Inferior parietal cortex (tissue), 1 donor: ENCODE results near the gene GRIK4.

Source experiments
- DNase-seq: peaks from one replicate; pipeline ENCODE4 v3.0.0-alpha.2; 2016; ENCODE audit errors: extremely low spot score

GRIK4 gene

GRCh38 chr11:120834686-120835210, 323.2 kb downstream of the GRIK4 start:
- no peak for DNase-seq

DNA sequence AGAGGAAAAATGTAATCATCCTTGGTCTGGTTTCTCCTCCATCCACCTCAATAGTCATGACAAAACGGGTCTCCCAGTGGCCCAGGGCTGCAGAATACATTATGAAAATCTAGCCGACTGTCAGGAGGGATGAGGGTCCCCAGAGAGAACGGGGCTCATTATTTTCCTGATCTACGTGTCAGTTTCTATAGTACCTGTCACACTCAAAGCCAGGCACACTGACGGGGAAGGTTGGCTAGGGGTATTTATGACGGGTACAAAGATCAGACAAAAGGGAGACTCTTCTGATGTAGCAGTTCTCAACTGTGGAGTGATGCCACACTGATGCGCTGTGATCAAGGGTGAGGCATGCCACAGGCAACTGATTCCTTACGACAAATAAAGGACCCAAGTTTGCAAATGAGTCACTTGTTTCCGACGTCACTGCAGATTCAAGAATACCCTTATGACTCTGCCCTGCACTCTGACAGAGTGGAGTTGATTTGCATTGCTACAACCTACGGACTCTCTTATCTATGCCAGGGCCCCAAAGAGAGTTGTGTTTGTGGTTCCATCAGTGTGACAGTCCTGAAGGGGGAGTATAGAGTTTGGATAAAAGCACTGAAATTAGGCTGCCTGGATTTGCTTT, 324.2 kb downstream of the GRIK4 start:
- DNase-seq, result no peak

GRCh38 chr11:120837696-120838095, 326.1 kb downstream of the GRIK4 start:
- no peak for DNase-seq

GRCh38 chr11:120839201-120839600, 327.7 kb downstream of the GRIK4 start:
- DNase-seq, result no peak

DNA sequence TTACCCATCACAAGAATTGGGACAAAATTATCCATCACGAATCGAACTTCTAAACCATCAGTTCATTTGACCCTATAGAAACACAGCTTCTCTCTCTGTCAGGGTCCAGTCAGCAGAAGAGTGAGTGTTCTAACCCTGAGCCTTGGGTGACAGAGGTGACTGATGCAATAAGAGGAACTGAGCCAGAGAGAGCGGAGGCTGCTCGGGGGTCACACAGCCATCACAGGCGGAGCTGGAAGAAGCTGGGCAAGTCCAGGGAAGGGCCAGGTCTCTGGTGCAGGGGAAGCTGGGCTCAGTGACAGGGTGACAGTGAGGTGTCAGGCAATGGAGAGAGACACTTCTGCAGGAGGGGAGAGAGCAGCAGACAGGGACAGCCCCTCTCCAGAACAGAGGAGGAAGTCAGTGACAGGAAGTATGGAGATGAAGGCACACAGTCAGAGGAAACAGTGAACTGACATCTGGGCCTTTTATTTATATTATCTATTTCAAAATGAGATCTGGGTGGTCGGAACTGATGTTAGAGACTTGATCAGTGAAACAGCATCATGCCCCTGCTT, 328.4 kb downstream of the GRIK4 start:
- no peak for DNase-seq

DNA sequence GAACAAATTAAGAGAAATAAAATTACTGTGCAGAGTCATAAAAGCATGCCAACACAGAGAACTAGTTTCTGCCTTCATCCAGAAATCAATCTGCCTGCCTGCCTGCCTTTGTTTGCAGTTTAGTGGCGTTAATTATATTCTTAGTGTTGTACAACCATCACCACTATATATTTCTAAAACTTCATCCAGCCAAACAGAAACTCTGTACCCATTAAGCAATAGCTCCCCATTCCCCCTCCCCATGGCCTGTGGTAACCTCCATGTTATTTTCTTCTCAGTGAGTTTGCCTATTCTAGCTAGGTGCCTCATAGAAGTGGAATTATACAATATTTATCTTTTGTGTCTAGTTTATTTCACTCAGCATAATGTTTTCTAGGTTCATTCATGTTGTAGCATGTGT, 329.1 kb downstream of the GRIK4 start:
- no peak for DNase-seq

DNA sequence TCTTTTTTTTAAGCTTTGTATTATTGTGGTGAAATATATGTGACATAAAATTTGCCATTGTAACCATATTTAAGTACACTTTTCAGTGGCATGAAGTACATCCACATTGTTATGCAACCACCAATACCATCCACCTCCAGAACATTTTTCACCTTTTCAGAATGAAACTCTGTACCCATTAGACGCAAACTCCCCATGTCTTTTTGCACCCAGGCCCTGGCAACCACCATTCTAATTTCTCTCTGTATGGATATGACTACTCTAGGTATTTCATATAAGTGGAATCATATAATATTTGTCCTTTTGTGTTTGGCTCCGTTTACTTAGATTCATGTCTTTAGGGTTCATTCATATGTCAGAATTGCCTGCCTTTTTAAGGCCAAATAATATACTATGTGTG, 329.5 kb downstream of the GRIK4 start:
- no peak for DNase-seq

DNA sequence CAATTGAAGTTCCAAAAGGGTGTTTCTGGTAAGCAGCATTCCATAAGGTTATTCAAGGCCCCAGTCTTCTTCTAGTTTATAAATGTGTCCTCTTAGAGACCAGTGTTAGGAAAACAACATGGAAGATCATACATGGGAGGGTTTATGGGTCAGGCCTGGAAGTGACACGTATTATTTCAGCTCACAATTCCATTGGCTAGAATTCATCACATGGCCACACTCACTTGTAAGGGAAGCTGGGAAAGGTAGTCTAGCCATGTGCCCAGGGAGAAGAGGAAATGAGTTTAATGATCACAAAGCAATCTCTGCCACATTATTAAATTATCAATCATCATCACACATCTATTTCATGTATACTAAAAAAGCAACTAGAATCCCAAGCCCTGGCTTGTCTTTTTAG, 330.6 kb downstream of the GRIK4 start:
- no peak for DNase-seq

DNA sequence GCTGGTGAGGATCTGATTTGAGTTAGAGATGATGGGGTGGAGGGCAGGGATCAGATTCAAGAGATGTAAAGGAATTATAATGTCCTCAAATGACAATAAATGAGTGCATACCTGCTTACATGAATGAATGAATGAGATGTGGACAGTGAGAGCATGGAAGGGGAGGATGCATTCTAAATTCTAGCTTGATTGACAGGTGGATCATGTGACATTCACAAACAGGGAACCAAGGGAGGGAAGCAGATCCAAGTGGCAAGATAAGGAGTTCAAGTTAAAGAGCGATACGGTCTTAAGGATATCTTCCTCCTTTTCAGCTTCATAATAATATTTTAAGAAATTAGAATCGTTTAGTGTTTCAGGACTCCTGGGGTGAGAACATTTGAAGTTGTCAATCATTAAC, 341.9 kb downstream of the GRIK4 start:
- DNase-seq, result no peak

- DNase-seq, result no peak
Observed at GRCh38 chr11:120854988-120855387, 343.4 kb downstream of the GRIK4 start.

DNA sequence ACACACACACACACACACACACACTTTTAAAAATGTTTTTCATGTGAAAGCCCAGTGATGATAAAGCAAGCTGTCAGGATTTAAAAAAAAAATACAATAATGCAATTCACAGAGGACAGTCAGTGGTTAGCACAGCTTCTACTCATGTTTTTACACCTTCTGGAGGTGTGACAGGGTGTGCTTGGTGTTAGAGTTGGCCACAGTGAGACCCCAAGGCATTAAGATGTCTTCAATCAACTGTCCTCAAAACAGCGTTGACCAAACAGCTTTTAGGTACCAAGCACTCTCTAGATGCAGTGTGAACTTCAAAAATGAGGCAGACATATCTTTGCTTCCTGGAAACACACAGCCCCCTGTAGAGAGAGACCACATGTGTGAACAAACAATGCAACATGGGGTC, 346.0 kb downstream of the GRIK4 start:
- no peak for DNase-seq

DNA sequence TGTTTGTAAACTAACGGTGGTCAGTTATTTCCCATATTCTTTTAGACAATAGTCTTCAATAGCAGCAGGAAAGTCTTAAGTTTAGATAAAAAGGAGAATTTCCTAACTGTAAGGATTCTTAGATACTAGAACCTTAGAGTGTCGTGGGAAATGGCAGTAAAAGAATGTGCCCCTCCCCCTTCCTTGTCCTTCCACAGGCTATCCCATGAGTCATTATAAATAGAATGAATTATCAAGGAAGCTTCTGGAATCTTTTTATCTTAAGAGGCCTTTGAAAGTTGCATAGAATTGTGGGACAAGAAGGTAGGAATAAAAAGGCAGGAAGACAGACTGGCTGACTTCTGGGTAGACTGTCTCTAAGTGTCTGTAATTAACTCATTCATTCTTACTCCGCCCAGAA, 347.2 kb downstream of the GRIK4 start:
- DNase-seq, result no peak

DNA sequence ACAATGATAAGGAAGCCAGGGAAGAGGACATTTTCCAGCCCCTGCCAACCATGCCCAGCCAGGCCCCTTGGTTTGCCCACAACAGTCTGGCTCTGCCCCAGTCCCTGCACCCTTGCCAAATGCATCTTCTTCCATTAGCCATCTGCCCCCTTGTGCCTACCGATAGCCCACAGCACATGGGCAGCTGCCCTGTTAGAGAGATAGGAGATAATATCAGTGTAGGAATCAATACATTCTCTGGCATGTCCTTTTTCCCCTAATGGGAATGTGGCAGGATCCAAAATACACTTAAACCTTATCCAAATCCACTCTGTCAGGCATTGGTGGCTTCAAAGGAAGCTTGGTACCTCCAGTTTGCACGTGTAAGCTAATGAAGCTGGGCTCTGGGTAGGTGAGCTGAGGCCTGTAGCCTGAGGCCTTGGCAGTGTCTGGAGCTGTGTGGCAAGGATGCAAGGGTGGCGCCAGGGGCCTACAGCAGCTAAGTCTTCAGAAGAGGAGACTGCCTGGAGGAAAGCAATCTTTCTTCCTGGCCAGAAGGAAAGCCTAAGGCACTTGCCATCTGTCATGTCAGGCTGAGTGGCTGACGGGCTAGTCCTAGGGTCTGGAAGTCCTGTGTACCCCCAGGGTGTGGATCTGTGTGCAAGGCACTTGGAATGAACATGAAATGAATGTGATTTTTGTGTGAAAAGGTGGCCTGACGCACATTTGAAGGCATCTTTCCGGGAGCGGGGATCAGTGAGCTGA, 348.2 kb downstream of the GRIK4 start:
- no peak for DNase-seq

DNA sequence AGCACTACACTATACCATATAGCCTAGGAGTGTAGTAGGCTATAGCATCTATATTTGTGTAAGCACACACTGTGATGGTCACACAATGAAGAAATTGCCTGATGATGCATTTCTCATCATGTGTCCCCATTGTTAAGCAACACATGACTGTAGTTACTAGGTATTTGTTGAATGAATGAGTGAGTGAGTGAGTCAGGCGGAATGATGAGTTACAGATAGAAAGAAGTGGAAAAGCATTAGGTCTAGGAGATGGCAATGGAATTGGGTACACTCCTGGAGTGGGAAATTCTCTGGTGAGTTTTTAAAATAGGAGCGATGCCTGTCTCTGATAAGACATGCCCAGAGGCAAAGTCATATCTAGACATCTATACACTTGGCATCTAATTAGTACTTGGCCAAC, 351.8 kb downstream of the GRIK4 start:
- no peak for DNase-seq

DNA sequence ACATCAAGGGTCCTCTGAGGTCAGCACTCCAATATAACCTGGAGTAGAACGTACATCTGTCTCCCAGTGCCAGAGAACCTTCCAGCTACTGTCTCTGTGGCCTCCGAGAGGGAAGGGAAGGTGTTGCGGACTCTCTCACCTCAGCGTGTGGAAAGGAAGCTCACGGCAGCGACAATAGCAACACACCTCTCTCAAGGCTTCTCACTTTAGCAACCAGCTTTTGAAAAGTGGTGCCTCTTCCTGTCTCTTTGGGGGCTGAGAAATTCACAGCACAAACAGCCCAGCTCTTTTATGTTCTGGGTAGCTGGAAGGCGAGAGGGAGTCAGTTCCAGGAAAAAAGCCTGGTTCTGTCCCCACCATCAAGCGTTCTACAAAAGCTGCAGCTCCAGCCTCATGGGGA, 355.5 kb downstream of the GRIK4 start:
- DNase-seq, result no peak

DNA sequence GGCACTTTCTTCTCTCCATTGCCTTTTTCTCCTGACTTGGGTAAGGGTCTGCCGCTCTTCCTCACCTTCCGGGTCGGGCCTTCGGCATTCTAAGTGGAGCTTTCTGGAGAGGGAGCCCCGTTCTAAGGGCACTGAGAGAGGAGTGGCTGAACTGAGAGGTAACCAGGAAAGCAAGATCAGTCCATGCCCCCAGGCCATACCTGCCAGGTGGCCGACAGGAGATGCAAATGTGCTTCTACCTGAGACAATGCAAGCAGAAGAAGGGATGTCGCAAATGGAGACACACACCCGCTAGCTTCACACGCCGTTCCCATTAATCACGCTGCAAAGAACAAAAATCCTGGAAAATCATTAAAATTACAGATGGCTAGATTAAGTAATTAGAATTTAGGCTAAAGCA, 356.0 kb downstream of the GRIK4 start:
- DNase-seq, result no peak

DNA sequence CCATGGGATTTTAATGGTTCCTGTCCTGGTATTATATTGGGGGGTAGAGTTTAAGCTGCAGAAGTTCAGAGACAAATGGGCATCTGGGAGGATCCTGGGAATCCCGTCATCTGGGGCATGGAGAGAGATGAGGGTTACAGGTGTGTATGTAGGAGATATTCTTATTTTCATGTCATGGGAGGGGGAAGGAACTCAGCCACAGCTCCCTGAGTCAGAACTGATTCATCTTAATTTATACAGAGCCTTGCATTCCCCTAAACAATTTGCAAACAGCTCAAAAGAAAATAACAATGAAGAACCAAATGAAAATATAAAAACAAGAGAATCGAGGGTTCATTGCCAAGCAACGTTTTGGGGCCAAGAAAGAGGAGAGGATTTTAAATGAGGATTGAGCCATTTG, 356.4 kb downstream of the GRIK4 start:
- no peak for DNase-seq

DNA sequence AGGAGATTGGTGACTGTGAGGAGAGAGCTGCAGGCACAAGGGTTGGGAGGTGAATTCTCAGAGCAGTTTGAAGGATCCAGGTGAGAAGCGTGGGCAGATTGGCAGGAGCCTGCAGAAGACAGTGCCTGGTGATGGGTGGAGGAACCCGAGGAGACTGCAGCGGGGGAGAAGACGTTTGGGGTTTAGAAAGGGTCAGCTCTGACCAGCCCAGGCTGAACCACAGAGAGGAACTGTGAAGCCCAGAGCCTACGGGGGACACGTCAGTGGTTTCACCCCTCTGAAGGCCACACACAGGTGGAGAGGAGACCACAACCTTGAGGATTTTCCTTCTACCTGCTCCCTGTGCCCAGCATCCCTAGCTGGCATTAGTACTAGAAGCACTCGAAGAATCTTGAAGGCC, 357.5 kb downstream of the GRIK4 start:
- DNase-seq, result no peak

DNA sequence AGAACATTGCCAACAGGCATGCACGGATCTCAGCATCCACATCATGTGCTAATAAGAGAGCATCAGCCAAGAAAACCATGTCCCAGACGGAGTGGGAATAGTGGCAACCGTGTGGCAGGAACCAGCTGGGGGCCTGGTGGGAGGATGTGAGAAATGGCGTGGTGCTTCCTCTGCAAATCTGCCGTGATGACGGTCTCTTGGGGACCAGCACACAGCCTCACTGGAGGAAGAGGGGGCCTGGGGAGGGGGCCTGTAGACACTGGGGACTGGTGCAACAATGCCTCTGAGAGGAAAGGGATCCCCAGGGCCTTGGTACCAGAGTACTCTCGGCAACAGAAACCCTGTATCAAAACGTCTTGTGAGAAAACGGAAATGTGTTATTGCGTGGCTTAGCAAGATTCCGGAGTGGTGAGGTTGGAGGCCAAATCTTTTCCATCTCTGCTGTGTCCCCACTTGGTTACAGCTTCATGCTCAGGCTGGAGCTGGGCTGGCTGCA, 358.0 kb downstream of the GRIK4 start:
- no peak for DNase-seq

- DNase-seq, result no peak
Observed at GRCh38 chr11:120871194-120871593, 359.6 kb downstream of the GRIK4 start.

DNA sequence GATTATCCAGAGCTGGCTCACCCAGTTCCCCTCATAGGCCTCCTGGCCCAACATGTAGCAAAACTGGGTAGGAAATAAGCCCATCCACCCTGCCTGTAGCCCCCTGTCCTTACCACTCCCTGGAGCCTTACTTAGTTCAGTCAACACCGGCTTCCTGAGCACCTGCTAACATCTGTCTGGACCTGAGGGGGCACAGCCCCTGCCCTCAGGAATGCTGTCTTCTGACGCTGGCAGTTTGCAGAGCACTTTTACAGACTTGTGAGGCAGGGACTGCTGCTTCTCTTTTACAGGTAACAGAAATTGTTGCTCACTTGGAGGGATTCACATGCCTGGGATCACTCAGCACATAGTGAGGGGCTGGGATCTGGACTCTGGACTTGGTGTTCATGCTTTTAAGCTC, 360.4 kb downstream of the GRIK4 start:
- DNase-seq, result no peak

- DNase-seq, result no peak
Observed at GRCh38 chr11:120873966-120874735, 362.6 kb downstream of the GRIK4 start.
